Measurements from ENCODE around the gene TMEM169.

The TMEM169 gene, protein sequence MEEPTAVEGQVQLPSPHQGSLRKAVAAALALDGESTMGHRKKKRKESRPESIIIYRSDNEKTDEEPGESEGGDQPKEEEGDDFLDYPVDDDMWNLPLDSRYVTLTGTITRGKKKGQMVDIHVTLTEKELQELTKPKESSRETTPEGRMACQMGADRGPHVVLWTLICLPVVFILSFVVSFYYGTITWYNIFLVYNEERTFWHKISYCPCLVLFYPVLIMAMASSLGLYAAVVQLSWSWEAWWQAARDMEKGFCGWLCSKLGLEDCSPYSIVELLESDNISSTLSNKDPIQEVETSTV

DNA sequence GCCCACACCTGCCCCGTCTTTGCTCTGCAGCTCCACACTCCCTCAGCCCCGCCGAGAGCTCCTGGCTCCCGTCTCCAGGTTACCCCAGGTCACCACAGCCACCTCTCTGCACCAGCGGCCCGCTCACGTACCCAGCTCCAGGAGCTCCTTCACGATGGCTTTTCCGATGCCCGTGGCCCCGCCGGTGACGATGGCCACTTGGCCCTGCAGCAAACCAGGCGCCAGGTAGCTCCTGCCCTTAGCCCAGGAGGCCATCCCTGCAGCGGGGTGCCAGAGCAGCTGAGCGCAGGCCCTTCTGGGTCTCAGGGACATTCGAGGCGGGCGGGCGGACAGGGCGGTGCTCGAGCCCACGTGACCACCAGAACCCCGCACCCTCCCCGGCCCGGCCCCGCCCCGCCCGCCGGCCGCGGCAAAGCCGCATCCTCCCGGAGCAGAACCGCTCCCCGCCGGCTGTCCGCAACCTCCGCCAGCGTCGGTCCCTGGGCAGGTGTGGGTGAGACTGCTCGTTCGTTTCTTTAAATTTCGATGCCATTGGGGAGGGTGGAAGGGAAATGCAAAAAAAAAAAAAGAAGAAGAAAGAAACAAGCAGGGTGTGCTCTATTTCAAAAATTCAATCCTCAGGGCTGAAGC, at the start of gene TMEM169, which contains the start of gene PECR:
TSS of gene TMEM169 (plus strand) at position 433 of the 630 bp plus-strand sequence. CDS start 14,045 bp downstream, outside the sequence.
TSS of gene PECR (minus strand) at position 323 of the 630 bp plus-strand sequence. CDS start at position 255, 68 bp downstream.
- DNase-seq, result peak; percentile 26

DNA sequence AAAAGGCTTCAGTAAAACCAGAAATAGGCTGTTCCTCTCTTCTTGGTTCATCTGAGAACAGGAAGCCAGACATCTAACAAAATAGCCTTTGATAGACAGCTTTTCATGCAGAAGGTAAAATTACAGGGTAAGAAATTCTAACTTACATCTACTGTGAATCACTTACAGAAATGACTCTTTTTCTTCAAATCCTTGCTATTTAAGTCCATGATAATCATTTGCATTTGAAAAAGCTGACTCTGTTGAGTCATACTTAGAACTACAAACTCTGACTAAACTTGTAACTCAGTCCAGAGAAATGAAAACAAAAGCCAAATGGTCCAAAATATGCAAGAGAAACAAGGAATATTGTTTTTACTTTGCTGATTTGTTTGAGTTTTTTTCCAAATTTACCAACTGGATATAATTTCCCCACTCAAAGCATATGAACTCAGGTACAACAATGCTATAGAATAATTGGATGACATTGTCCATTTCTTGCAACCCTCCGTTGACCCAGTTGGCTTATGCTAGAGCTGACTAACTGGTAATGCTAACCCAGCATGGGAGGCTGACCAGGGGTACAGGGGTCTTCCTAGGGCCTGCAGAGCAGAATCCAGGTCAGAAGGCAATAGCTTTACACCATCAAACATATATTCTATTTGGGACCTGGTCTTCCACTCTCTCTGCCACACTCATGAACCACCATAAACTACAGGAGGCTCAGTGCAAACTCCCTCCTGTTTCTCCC, 49.6 kb upstream of the TMEM169 start:
- no peak for DNase-seq

DNA sequence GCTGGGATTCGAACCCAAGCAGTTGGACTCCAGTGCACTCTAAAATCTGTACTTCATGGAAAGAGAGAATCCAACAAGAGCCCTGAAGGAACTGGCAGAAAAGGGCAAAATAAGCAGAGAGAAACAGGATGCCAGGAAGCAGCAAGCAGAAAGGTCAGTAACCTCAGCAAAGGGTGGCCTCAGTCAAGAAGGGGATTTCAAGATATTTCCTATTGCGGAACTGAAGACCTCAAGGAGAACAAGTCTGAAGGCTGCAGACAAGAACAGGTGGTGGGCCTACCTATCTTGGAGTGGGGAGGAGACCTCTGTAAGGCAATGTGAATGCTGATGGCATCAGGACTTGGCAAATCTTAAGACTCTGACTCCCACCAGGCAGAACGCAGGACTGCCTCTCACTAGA, 48.3 kb upstream of the TMEM169 start:
- DNase-seq, result no peak

DNA sequence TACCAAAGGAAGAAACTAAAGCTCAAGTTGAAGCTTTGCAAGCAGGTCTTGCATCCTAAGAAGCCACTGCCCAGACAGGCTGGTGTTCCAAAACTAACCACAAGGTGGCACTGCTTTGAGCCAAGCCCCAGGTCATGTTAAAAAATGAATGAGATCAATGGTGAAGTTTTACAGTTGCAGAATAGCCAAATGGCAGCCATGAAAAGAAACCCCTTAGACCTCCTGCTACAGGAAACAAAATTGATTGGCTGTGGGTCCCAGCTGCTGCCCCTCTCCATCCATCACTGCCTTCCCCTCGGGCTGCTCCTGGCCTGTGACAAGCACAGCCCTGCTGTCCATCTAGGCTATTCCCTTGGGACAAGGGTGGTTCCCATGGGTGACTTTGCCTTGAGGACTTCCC, 47.7 kb upstream of the TMEM169 start:
- DNase-seq, result peak; percentile 13

DNA sequence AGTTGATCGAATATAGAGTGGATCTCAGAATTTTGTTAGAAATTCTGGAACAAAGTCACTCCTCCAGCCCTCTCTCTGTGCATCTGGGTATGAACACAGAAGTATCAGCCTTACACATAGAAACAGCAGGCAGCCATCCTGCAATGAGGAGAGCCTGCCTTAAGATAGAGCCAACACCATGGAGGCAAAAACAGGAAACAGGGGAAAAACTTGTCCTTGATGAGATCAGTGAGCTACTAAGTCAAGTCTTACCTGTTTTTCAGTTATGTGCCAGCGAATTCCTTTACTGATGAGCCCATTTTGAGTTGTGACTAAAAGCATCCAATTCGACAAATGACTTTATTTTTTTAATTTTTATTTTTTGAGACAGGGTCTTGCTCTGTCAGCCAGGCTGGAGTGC, 41.8 kb upstream of the TMEM169 start:
- no peak for DNase-seq

DNA sequence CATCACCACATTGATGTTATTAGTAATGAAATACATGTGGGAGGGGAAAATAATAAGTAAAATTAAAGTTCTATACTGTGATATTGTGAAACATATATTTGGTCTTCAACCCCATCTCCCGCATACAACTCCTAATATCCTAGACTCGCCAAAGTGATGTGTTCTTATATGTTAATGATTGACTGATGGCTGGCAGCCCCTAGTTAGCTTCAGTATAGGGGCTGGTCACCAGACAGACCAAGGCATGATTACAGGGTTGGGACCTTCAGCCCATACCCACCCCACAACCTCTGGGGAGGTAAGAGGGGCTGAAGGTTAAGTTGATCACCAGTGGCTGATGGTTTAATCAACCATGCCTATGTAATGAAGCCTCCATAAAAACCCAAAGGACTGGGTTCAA, 40.3 kb upstream of the TMEM169 start:
- no peak for DNase-seq

DNA sequence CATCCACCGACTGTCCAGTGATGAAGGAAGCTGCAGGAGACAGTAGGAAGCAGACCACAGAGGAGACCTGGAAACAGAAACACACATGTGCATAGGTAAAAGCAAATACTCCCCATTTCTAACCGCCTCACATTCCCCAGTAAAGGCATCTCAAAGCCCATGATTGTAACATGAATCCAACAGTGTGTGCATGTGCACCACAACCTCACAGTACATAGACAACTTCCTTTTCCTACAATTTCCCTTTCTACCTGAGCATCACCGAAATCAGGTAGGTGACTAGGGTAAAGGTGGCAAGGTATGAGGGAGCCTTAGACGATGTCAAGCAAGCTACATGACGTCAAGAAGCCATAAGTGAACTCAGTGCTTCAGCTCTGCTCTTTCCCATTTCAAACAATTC, 37.8 kb upstream of the TMEM169 start:
- DNase-seq, result no peak

DNA sequence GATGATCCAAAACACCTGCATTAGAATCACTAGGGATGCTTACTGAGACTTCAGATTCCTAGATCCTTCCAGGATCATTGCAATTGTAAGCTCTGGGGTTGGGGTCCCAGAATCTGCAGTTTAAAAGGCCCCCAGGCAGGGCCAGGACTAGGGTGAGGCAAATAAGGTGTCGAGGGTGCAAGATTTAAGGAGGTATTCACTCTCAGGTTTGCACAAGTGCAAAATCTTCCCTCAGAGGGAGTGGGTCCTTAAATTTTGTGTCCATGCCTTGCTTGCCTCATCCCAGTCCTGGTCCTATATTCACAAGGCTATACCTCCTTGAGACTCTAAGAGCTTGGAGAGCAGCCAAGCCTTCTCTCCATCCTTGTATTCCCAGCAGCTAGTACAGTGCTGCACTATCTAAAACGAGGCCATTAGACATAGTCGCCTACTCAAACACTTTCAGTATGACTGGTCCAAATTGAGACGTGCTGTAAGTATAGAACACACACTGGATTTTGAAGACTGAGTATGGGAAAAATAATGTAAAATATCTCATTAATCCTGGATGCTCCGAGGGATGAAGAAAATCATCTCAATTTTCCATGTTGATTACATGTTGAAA, 36.7 kb upstream of the TMEM169 start:
- DNase-seq, result no peak

DNA sequence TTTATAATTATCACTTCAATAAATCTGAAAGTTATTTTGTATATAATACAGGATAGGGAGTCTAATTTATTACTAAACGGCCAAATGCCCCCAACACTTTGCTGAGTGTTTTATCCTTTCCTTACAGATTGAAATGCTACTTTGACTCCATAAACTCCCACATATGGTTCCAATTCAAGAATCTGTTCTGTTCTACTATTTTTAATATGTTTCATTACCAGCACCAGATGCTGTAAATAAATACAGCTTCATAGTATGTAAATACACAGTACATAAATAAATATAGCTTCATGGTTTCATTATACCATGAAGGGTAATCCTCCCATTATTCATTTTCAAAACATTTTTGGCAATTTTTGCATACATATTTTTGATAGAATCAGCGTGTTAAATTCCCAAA, 34.3 kb upstream of the TMEM169 start:
- no peak for DNase-seq

DNA sequence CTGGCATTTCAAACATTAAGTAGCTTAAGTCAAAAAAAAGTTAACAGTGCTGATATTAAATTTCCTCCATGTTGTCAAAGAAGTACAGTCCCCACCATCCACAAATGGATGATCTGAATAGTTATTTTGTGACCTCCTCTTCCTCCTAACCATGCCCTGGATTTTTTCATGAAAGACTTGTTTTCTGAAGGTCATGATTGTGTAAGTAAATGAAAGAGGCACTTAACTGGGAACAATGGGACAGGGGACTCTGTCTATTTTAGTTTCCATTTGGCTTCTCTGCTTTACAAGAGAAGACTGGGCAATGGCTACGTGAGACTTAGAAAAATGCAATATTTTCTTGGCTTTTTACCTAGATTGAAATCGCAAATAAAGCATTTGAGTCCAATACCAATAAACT, 32.3 kb upstream of the TMEM169 start:
- no peak for DNase-seq

DNA sequence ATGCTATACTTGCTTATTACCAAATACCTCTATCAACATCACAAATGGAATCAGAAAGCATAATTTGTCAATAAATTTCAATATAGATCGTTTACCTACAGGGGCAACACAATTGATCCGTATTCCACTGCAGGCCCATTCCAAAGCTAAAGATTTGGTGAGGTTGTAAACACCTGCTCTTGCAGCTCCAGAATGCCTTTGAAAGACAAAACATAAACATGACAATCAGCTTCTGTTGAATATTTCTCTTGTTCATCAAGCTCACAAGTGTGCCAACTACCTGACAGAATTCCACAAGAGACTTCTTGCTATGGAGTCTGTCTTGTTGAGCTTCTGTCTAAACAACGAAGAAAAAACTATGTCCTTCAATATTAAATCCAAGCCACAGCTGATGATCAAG, 30.4 kb upstream of the TMEM169 start:
- DNase-seq, result no peak

DNA sequence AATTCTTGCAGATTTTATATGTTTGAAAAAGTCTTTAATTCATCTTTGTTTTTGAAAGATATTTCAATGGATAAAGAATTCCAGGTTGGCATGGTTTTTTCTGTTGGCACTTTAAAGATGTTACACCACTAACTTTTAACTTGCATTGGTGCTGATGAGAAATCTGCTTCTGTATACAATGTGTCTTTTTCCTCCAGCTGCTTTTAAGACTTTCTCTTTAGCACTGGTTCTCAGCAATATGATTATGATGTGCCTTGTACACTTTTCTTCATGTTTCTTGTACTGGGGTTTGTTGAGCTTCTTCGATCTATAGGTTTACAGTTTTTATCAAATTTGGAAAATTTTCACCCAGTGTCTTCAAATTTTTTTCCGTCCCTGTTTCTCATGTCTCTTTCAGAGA, 29.3 kb upstream of the TMEM169 start:
- no peak for DNase-seq

DNA sequence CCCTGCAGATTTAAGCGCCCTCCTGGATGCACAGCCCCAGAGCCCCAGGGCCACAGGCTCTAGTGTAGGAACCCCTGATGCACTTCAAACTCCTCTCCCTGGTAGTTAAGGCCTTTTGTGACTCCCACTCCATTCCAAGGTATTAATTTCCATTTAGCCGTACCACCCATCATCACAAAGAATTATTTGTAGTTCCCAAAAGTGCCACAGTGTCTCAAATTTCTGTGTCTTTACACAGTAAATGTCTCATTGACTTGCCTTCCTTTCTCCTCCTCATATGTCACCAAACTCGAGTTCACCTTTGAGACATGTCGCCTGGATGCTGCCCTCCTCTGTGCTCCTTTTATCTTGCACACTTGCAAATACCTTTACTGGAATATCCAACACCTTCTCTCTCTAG, 26.0 kb upstream of the TMEM169 start:
- no peak for DNase-seq

DNA sequence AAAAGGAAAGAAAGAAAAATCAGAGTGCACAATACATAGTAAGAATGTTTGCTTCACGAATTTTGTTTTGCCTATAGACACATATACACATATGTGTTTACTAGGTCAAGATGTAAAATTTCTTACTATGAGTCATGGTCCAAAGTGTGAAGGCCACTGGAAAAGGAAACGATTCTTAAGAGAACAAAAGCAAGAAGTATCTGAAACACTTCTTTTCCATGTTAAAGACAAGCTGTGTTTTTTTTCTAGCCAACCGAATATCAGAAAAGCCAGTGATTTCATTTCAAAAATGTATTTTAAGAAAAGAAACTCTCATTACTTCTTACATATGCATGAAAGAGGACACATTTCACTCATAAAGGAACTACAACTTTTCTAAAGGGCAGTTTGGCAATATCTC, 25.0 kb upstream of the TMEM169 start:
- DNase-seq, result no peak

DNA sequence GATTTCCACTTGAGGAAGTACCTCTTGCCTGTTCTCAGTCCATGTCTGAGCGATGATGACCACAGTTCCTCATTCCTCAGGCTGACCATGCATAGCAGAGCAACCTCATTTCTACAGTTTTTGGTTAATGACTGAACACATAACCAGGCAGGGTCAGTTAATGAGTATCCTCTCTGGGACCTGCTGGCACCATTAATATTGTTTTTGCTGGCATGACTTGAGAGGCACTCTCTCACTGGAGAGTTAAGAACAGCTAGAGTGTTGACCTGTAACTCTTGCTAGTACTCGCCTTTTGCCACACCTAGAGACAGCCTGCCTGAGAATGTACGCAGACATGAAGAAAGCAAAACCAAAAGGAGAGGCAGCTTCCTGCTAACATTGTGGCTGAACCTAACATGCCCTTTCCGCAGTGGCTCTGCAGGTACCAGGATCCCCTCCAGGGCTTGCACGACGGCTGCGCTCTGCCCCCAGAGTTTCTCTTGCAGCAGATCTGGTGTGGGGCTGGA, 24.0 kb upstream of the TMEM169 start:
- no peak for DNase-seq

DNA sequence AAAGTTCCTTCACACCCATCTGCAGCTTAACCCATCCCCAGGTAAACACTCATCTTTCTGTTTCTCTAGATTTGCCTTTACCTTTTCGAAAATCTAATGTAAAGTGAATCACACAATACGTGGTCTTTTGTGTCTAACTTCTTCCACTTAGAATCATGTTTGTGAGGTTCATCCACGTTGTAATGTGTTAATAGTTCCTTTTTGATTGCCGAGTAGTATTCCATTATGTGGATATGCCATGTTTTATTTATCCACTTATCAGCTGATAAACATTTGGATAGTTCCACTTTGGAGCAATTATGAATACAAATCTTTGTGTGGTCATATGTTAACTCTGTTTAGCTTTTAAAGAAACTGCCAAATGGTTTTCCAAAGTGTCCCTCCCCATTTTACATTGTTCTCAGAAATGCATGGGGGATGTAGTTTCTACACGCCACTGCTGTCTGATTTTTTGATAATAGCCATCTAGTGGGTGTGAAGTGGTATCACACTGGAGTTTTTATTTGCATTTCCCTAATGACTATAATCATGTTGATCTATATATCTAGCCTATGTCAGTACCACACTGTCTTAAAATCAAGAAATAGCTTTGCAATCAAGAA, 22.4 kb upstream of the TMEM169 start:
- DNase-seq, result no peak

DNA sequence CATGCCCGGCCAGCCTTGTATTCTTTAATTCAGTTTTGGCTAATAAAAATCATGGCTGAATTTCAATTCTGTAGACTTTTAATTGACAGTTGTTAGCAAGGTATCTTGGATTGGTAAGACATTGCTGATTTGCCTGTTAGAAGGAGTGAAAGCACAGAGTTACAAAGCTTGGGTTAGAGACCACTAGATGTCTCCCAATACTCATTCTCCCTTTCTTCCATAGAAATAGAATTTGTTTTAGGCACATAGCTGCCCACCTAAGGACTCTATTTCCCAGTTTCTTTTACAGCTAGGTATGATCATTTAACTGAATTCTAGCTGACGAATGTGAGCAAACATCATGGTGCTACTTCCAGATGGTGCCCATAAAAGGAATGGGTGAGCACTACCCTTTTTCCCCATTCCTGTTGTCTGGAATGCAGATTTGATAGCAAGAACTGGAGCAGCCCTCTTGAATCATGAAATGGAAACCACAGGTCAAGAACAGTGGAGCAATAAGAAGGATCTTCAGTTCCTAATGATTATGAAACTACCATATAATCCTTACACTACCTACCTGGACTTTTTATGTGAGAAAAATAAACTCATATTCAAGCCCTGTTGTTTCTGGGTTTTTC, 17.6 kb upstream of the TMEM169 start:
- DNase-seq, result no peak

DNA sequence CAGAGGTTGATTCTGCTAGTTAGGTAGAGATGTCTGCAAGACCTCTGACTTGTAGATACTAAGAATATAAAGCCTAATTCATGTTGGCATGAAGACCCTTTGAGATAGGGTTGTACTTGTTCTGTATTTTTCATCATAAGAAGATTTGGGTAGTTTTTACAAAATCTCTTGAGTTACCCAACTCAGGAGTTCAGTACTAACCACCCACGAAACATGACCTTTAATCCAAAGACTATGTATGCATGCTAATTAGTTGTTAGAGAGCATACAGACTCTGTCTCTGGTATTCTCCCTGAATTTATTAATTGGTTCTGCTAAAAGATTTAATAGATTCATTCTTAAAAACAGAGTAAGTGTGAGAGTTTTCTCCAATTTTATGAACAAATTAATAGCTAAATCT, 17.1 kb upstream of the TMEM169 start:
- DNase-seq, result no peak

DNA sequence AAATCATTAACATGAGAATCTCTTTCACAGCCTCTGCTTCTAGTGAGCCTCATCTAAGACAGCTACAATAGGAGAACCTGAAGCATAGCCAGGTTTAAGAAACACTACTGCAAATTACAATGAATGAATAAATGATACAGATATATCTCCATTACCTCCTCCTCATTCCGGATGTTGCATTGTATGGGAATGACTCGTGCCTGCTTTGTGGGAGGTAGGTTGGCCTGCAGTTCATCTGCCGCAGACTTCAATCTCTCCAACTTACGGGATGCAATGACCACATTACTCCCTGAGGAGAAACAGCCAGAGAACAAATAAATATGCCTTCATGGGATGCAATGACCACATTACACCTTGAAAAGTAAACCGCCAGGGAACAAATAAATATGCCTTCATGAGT, 15.5 kb upstream of the TMEM169 start:
- DNase-seq, result no peak

DNA sequence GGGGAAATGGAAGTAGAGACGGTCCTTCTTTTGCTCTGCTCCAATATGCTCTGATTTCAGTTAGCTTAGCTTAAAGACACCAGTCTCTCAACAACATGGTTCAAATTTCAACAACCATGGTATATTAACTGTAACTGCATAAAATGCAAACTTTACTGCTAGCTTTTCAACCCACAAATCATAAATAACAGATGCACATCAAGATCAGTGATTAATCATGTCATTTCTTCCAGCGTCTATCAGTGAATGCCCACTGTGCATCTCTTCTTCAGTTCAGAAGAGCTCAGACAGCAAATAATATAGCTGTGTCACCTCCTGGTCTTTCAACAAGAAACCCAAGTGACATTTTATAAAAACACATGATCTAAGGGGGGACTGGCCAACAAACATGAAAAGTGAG, 12.7 kb upstream of the TMEM169 start:
- DNase-seq, result no peak

DNA sequence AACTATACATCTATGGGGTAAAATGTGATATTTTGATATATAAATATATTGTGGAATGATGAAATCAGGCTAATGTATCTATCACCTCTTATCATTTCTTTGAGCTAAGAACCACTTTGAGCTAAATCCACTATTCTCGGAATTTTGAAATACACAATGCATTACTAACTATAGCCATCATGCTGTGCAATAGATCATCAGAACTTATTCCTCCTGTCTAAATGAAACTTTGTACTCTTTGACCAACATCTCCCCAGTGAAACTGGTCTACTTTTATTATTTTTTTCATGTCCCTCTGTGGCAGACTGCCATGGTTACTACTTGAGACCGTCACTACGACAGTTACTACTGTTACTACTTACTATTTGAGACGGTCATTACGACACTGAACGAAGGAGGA, 11.5 kb upstream of the TMEM169 start:
- no peak for DNase-seq

DNA sequence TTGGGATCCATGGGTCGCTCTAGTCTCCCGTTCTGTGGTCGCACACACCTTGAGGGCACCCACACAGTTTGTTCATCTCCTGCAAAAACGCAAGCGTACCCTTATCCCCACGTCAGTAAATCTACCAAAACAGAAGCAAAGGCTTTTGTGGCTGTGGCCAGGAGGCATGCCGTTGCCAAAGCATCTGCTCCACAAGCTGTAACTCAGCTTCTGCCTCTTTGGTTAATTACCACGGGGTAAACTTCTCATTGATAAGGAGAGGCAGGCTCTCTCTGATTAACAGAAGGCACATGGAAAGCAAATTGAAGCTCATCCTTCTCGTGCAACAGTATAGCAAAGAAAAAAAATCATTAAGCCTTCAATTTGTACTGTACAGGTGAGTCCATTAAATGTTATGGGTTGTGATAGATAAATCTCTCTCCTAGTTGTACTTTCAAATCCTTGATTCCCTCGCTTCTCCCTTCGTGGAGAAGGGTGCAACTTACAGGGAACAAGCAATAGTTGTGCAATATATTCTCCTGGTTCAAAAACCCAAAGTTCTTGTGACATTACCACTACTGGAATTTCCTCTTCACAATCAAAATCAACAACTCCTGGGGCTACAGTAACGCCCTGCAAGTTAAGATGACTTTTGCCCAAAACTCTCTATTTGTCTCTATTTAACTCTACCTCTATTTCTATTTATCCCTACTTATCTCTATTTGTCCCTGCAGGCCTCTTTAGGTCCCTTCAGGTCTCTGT, 10.4 kb upstream of the TMEM169 start:
- no peak for DNase-seq

Data from SHP77 treated with DMSO at 0.1 percent for 48 hours (cell line).